DND-41 (cell line): ENCODE measurements around the gene KAZN.

Experiments
- EZH2 ChIP-seq: IDR thresholded peaks from 3 replicates; pipeline ENCODE4 v1.6.1; 2012; ENCODE audit warnings: borderline replicate concordance, low read depth, mild to moderate bottlenecking, moderate library complexity, low read length, inconsistent platforms; ENCODE audit not compliant: severe bottlenecking
- TF ChIP-seq, protein P1 (sequence below): IDR thresholded peaks from 2 replicates; pipeline ENCODE4 v1.5.1; 2012; ENCODE audit warnings: borderline replicate concordance, low read length, moderate library complexity, mild to moderate bottlenecking; ENCODE audit not compliant: poor library complexity, severe bottlenecking; ENCODE audit errors: extremely low read depth

DNA sequence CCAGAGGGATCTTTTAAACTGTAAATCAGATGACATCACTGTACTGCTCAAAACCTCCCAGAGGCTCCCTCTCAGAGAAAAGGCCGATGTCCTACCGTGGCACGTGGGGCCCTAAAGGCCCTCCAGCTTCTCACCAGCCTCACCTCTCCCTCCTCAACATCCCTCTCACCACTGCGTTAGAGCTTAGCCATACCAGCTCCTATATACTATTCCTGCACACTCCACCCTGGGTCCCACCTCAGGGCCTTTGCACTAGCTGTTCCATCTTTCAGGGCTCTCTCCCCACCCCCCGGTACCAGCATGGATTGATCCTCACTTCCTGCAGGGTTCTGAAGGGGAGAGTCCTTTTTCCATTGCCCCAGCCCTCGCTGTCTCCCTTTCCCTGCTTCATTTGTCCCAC, 111.8 kb downstream of the KAZN start:
- TF ChIP-seq, protein P1, sequence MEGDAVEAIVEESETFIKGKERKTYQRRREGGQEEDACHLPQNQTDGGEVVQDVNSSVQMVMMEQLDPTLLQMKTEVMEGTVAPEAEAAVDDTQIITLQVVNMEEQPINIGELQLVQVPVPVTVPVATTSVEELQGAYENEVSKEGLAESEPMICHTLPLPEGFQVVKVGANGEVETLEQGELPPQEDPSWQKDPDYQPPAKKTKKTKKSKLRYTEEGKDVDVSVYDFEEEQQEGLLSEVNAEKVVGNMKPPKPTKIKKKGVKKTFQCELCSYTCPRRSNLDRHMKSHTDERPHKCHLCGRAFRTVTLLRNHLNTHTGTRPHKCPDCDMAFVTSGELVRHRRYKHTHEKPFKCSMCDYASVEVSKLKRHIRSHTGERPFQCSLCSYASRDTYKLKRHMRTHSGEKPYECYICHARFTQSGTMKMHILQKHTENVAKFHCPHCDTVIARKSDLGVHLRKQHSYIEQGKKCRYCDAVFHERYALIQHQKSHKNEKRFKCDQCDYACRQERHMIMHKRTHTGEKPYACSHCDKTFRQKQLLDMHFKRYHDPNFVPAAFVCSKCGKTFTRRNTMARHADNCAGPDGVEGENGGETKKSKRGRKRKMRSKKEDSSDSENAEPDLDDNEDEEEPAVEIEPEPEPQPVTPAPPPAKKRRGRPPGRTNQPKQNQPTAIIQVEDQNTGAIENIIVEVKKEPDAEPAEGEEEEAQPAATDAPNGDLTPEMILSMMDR: no peak
- no peak for TF ChIP-seq EZH2
